Stomach (tissue), 4 donors: ENCODE measurements around the gene CDKN1A.

ENCODE experiments used
- CTCF ChIP-seq, 7 experiments: fragments of 450-650 bp in 4 of 7; fragments of 200-600 bp in 3 of 7; sonication (generic) in 3 of 7; IDR thresholded peaks; one replicate each; pipeline ENCODE4 v1.5.1; 2016 to 2019; ENCODE audit warnings: antibody characterized with exemption in 7 of 7, control low read depth in 2 of 7, mild to moderate bottlenecking in 1 of 7
- EP300 ChIP-seq: sonication (generic); formaldehyde crosslinking; IDR thresholded peaks from one replicate; pipeline ENCODE4 v1.6.1; 2017; ENCODE audit warnings: antibody characterized with exemption
- POLR2A ChIP-seq, 4 donors: fragments of 450-650 bp; IDR thresholded peaks; one replicate each; pipeline ENCODE4 v1.6.1; 2016; ENCODE audit warnings: antibody characterized with exemption in 4 of 4, control low read depth in 2 of 4, mild to moderate bottlenecking in 1 of 4, moderate library complexity in 1 of 4

GRCh38 chr6:36636283-36636682 lies 42.2 kb upstream of the CDKN1A start:
- TF ChIP-seq EP300 (no peak), CTCF (IDR thresholded peaks at IDR 0.05) (no peak), POLR2A (IDR thresholded peaks at IDR 0.05) (no peak)
